K562 (cell line): Measurements from ENCODE around the gene OR2V2. TPM values are rescaled to one million over a fixed set of nuclear protein-coding genes. Genes with fewer than 3 reads are reported as not detected.

ENCODE experiments used
- CTBP1 ChIP-seq: fragments of 450-650 bp; IDR thresholded peaks from 2 replicates; pipeline ENCODE4 v1.6.1; 2016; ENCODE audit warnings: borderline replicate concordance
- FIP1L1 ChIP-seq: fragments of 200-400 bp; formaldehyde crosslinking; IDR thresholded peaks from 2 replicates; pipeline ENCODE4 v1.6.1; 2018; ENCODE audit warnings: mild to moderate bottlenecking, low read depth, low read length; ENCODE audit not compliant: poor library complexity, severe bottlenecking
- JUN ChIP-seq, 2 experiments: sonication (generic) in 1 of 2; formaldehyde crosslinking in 1 of 2; IDR thresholded peaks; 2 replicates each; pipeline versions ENCODE4 v1.6.1 to v1.8.0; 2012 to 2022; ENCODE audit warnings: borderline replicate concordance in 2 of 2, mild to moderate bottlenecking in 2 of 2, improper control_type of control experiment in 1 of 2, low read depth in 1 of 2, low read length in 1 of 2, missing genetic modification reagents in 1 of 2
- MAZ ChIP-seq, 2 experiments: fragments of 450-650 bp in 1 of 2; sonication (generic) in 1 of 2; formaldehyde crosslinking; IDR thresholded peaks in 1 of 2; conservative IDR thresholded peaks in 1 of 2; 2 replicates each; pipeline versions ENCODE4 v1.4.0 to v1.5.0; 2020; ENCODE audit warnings: mild to moderate bottlenecking in 1 of 2, missing genetic modification reagents in 1 of 2
- RBM15 ChIP-seq: fragments of 200-400 bp; formaldehyde crosslinking; IDR thresholded peaks from 2 replicates; pipeline ENCODE4 v1.6.1; 2018; ENCODE audit warnings: mild to moderate bottlenecking, low read length, moderate library complexity; ENCODE audit not compliant: insufficient read depth
- RBM17 ChIP-seq: fragments of 200-400 bp; formaldehyde crosslinking; IDR thresholded peaks from 2 replicates; pipeline ENCODE4 v1.6.1; 2017; ENCODE audit warnings: low read depth, mild to moderate bottlenecking, low read length, borderline replicate concordance
- SMAD3 ChIP-seq: fragments of 450-650 bp; formaldehyde crosslinking; conservative IDR thresholded peaks from 2 replicates; pipeline ENCODE4 v1.4.0; 2020; ENCODE audit warnings: mild to moderate bottlenecking
- SMAD4 ChIP-seq: fragments of 250-450 bp; sonication (Bioruptor Pico); conservative IDR thresholded peaks from 2 replicates; pipeline ENCODE4 v1.8.0; 2021; ENCODE audit warnings: inconsistent platforms, mild to moderate bottlenecking, moderate library complexity
- ZNF717 ChIP-seq: fragments of 250-450 bp; sonication (Bioruptor Pico); IDR thresholded peaks from 2 replicates; pipeline ENCODE4 v1.5.0; 2021
- ZNF75A ChIP-seq: fragments of 450-650 bp; formaldehyde crosslinking; IDR thresholded peaks from 2 replicates; pipeline ENCODE4 v1.4.0; 2020; ENCODE audit warnings: mild to moderate bottlenecking
- polyA plus RNA-seq, 8 experiments: library from polyadenylated mRNA; depleted of rRNA in 4 of 8; stranded (reverse) in 5 of 8; unstranded in 3 of 8; fragments of >200 nt; fragmentation: Nextera tagmentation in 2 of 8; fragmentation: Illumina TruSeq in 1 of 8; extraction: Ambion mirVana in 2 of 8; extraction: Trizol in 1 of 8; gene quantifications; 2 replicates each; pipeline versions ENCODE4 v1.2.1 to v1.2.3, GENCODE V29; 2011 to 2014; ENCODE audit warnings: inconsistent platforms in 1 of 8, missing spikeins in 1 of 8
- total RNA-seq, 7 experiments: library from RNA; depleted of rRNA in 6 of 7; stranded (reverse); fragments of >200 nt in 6 of 7; fragmentation: Illumina TruSeq in 2 of 7; extraction: Trizol in 2 of 7; gene quantifications; 2 replicates each; pipeline versions ENCODE4 v1.2.1 to v1.2.3, GENCODE V29; 2011 to 2021; ENCODE audit warnings: low replicate concordance in 1 of 7
- TF ChIP-seq, protein P1 (sequence below), 2 experiments: fragments of 450-650 bp in 1 of 2; sonication (generic) in 1 of 2; formaldehyde crosslinking in 1 of 2; IDR thresholded peaks; 2 replicates each; pipeline versions ENCODE4 v1.7.1 to v1.9.0; 2016 to 2022; ENCODE audit warnings: inconsistent platforms in 1 of 2, mild to moderate bottlenecking in 1 of 2, missing genetic modification reagents in 1 of 2
- TF ChIP-seq, protein P2 (sequence below): sonication (generic); formaldehyde crosslinking; IDR thresholded peaks from 2 replicates; pipeline ENCODE4 v1.8.1; 2023; ENCODE audit warnings: mild to moderate bottlenecking, missing genetic modification reagents
- TF ChIP-seq, protein P3 (sequence below): fragments of 250-450 bp; sonication (Bioruptor Pico); IDR thresholded peaks from 2 replicates; pipeline ENCODE4 v1.5.0; 2021

Gene OR2V2
- total and polyA plus RNA-seq, 9 of the 15 experiments (the other 6 are each of a cell fraction or from before 2014, with no cell fraction given): 0.01 TPM; not detected in 8

DNA sequence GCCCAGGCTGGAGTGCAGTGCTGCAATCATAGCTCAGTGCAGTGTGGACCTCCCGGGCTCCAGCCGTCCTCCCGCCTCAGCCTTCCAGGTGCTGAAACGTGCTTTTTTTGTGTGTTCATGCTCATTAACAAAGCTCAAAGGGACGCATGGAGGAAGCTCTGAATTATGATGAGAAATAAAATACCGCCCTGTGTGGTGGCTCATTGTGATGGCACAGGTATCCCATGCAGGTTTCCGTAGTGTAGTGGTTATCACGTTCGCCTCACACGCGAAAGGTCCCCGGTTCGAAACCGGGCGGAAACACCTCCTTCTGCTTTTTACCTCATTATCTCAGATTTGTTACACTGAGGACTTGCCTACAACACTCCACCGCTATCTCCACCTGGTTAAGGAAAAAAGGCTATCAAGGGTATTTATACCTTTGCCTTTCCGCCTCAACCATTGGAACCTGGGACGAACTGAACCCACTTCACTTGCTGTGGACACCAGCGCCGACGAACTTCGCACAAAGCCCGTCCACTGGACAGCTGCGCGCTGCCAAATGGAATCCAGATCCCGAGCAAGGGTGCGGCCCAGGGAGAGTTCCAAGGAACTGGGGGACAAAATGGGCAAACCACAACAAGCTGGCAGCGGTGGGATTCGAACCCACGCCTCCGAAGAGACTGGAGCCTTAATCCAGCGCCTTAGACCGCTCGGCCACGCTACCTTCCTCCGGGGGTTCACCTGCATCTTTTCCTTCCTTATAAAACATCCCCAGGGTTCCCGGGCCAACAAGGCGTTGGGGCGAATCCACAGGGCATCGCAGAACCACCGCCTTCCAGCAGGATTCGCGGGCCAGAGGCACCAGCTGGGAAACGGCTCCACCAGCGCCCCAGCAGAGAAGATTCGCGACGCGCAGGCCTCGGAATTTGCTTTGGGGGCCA lies 26.3 kb downstream of the OR2V2 start (continued):
- TF ChIP-seq, protein P1, sequence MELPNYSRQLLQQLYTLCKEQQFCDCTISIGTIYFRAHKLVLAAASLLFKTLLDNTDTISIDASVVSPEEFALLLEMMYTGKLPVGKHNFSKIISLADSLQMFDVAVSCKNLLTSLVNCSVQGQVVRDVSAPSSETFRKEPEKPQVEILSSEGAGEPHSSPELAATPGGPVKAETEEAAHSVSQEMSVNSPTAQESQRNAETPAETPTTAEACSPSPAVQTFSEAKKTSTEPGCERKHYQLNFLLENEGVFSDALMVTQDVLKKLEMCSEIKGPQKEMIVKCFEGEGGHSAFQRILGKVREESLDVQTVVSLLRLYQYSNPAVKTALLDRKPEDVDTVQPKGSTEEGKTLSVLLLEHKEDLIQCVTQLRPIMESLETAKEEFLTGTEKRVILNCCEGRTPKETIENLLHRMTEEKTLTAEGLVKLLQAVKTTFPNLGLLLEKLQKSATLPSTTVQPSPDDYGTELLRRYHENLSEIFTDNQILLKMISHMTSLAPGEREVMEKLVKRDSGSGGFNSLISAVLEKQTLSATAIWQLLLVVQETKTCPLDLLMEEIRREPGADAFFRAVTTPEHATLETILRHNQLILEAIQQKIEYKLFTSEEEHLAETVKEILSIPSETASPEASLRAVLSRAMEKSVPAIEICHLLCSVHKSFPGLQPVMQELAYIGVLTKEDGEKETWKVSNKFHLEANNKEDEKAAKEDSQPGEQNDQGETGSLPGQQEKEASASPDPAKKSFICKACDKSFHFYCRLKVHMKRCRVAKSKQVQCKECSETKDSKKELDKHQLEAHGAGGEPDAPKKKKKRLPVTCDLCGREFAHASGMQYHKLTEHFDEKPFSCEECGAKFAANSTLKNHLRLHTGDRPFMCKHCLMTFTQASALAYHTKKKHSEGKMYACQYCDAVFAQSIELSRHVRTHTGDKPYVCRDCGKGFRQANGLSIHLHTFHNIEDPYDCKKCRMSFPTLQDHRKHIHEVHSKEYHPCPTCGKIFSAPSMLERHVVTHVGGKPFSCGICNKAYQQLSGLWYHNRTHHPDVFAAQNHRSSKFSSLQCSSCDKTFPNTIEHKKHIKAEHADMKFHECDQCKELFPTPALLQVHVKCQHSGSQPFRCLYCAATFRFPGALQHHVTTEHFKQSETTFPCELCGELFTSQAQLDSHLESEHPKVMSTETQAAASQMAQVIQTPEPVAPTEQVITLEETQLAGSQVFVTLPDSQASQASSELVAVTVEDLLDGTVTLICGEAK (IDR thresholded peaks at IDR 0.05): peak; percentile 74
- TF ChIP-seq, protein P1 (CRISPR knock-in tag; IDR thresholded peaks at IDR 0.05): no peak
- TF ChIP-seq ZNF717 (CRISPR knock-in tag): no peak
- no peak for TF ChIP-seq RBM17
- no peak for TF ChIP-seq RBM15
- TF ChIP-seq ZNF75A (CRISPR knock-in tag): no peak
- no peak for TF ChIP-seq MAZ (CRISPR knock-in tag; conservative IDR thresholded peaks at IDR 0.05 in 1 of 2, IDR thresholded peaks at IDR 0.05 in 1 of 2)
- TF ChIP-seq SMAD4 (CRISPR knock-in tag): 0 out of 2 replicates have a peak, but pooled peaks have one; percentile 28
- no peak for TF ChIP-seq FIP1L1
- TF ChIP-seq JUN (IDR thresholded peaks at IDR 0.05; ENCODE audit: borderline replicate concordance, low read depth, low read length): 0 out of 2 replicates have a peak, but pooled peaks have one; percentile 7
- TF ChIP-seq JUN (CRISPR knock-in tag; IDR thresholded peaks at IDR 0.05; ENCODE audit: borderline replicate concordance): no peak
- TF ChIP-seq CTBP1: peak; percentile 97
- TF ChIP-seq SMAD3 (CRISPR knock-in tag): no peak
- TF ChIP-seq, protein P2, sequence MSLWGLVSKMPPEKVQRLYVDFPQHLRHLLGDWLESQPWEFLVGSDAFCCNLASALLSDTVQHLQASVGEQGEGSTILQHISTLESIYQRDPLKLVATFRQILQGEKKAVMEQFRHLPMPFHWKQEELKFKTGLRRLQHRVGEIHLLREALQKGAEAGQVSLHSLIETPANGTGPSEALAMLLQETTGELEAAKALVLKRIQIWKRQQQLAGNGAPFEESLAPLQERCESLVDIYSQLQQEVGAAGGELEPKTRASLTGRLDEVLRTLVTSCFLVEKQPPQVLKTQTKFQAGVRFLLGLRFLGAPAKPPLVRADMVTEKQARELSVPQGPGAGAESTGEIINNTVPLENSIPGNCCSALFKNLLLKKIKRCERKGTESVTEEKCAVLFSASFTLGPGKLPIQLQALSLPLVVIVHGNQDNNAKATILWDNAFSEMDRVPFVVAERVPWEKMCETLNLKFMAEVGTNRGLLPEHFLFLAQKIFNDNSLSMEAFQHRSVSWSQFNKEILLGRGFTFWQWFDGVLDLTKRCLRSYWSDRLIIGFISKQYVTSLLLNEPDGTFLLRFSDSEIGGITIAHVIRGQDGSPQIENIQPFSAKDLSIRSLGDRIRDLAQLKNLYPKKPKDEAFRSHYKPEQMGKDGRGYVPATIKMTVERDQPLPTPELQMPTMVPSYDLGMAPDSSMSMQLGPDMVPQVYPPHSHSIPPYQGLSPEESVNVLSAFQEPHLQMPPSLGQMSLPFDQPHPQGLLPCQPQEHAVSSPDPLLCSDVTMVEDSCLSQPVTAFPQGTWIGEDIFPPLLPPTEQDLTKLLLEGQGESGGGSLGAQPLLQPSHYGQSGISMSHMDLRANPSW (CRISPR knock-in tag): no peak
- TF ChIP-seq, protein P3, sequence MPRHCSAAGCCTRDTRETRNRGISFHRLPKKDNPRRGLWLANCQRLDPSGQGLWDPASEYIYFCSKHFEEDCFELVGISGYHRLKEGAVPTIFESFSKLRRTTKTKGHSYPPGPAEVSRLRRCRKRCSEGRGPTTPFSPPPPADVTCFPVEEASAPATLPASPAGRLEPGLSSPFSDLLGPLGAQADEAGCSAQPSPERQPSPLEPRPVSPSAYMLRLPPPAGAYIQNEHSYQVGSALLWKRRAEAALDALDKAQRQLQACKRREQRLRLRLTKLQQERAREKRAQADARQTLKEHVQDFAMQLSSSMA (CRISPR knock-in tag): no peak
